SU-DHL-6 (cell line): Measurements from ENCODE around the gene FMO5.

Experiments used
- H2AFZ ChIP-seq: fragments of 200-600 bp; sonication (generic); 2 replicates; pipeline ENCODE4 v1.6.1; 2014; ENCODE audit warnings: low read depth, mild to moderate bottlenecking, moderate library complexity, mixed read lengths, antibody characterized with exemption, low read length; ENCODE audit not compliant: severe bottlenecking
- H3F3A ChIP-seq: fragments of 200-600 bp; shearing (Covaris generic); 2 replicates; pipeline ENCODE4 v1.6.0; 2016; ENCODE audit warnings: antibody characterized with exemption, mild to moderate bottlenecking; ENCODE audit not compliant: insufficient read depth
- H3K27ac ChIP-seq: fragments of 200-600 bp; sonication (generic); 2 replicates; pipeline ENCODE4 v1.5.1; 2016; ENCODE audit warnings: low read depth, mild to moderate bottlenecking, low read length, moderate library complexity, mixed read lengths
- H3K27me3 ChIP-seq: fragments of 200-600 bp; sonication (generic), shearing (Covaris generic); 2 replicates; pipeline ENCODE4 v1.6.0; 2014; ENCODE audit warnings: mild to moderate bottlenecking, low read length
- H3K36me3 ChIP-seq: fragments of 200-600 bp; sonication (generic); 2 replicates; pipeline ENCODE4 v1.6.1; 2014; ENCODE audit warnings: mild to moderate bottlenecking, low read length, mixed read lengths
- H3K4me2 ChIP-seq: fragments of 300-600, 200-600 bp; shearing (Covaris generic), sonication (generic); 2 replicates; pipeline ENCODE4 v1.6.0; 2014; ENCODE audit warnings: low read length, low read depth, mild to moderate bottlenecking; ENCODE audit not compliant: poor library complexity, severe bottlenecking
- H3K4me3 ChIP-seq: fragments of 200-600 bp; sonication (generic); 2 replicates; pipeline ENCODE4 v1.5.1; 2014; ENCODE audit warnings: antibody characterized with exemption, low read length, mild to moderate bottlenecking, mixed read lengths; ENCODE audit not compliant: insufficient read depth, poor library complexity, severe bottlenecking
- H3K79me2 ChIP-seq: fragments of 200-600 bp; sonication (generic); 2 replicates; pipeline ENCODE4 v1.6.1; 2014; ENCODE audit warnings: mild to moderate bottlenecking, low read length, moderate library complexity; ENCODE audit not compliant: insufficient read depth
- H3K9ac ChIP-seq: fragments of 200-600 bp; sonication (generic); 2 replicates; pipeline ENCODE4 v1.7.0; 2014; ENCODE audit warnings: mild to moderate bottlenecking, low read length
- H3K9me2 ChIP-seq: fragments of 200-600 bp; sonication (generic); replicated peaks from 2 replicates; pipeline ENCODE4 v1.6.1; 2014; ENCODE audit warnings: low read length; ENCODE audit not compliant: insufficient read depth
- H3K9me3 ChIP-seq: fragments of 200-600 bp; sonication (generic); 2 replicates; pipeline ENCODE4 v1.6.1; 2014; ENCODE audit warnings: low read length, mixed read lengths; ENCODE audit not compliant: insufficient read depth
- H4K20me1 ChIP-seq: fragments of 200-600 bp; sonication (generic); 2 replicates; pipeline ENCODE4 v1.6.1; 2014; ENCODE audit warnings: low read depth, mild to moderate bottlenecking, antibody characterized with exemption, low read length, moderate library complexity, mixed read lengths
- EZH2phosphoT487 ChIP-seq: fragments of 200-600 bp; sonication (generic), shearing (Covaris generic); conservative IDR thresholded peaks from 2 replicates; pipeline ENCODE4 v1.6.1; 2018; ENCODE audit warnings: mild to moderate bottlenecking, antibody characterized with exemption, low read length, moderate library complexity, mixed read lengths
- TF ChIP-seq, protein P1 (sequence below): fragments of 200-600 bp; sonication (generic); IDR thresholded peaks from one replicate; pipeline ENCODE4 v1.5.1; 2017; ENCODE audit warnings: antibody characterized with exemption, mild to moderate bottlenecking, low read length, moderate library complexity; ENCODE audit not compliant: insufficient read depth, poor library complexity, severe bottlenecking

Gene FMO5

DNA sequence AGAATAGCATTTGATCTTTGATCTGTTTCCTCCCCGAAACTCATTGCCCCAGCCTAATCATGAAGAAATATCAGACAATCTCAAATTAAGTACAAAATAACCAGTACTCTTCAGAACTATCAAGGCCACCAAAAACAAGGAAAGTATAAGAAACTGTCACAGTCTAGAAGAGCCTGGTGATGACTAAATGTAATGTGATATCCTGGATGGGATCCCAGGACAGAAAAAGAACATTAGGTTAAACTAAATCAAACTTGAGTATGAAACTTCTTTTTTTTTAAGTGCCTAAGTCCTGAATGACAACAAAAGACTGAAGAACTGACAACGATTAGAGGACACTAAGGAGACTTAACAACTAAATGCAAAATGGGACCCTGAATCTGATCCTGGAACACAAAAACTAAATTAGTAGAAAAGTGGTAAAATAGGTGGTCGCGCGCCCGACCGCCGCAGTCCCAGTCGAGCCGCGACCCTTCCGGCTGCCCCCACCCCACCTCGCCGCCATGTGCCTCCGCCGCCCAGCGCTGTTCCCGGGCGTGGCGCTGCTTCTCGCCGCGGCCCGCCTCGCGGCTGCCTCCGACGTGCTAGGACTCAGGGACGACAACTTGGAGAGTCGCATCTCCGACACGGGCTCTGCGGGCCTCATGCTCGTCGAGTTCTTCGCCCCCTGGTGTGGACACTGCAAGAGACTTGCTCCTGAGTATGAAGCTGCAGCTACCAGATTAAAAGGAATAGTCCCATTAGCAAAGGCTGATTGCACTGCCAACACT is 47.3 kb downstream of the FMO5 start:
- Histone ChIP-seq H3K9me3 (no peaks in the 10 kb centered on the region), H3F3A (0 out of 2 replicates have a peak, but pooled peaks cover 5% of the 10 kb centered on the region), H4K20me1 (no peaks in the 10 kb centered on the region), H3K36me3 (no peaks in the 10 kb centered on the region), H3K27me3 (no peaks in the 10 kb centered on the region), H3K9me2 (no peaks in the 10 kb centered on the region), H3K79me2 (no peaks in the 10 kb centered on the region), H3K4me2 (no peak overlapping the region), H3K27ac (no peak overlapping the region), H3K9ac (no peak overlapping the region), H2AFZ (no peak overlapping the region), H3K4me3 (no peak overlapping the region)
- TF ChIP-seq, protein P1, sequence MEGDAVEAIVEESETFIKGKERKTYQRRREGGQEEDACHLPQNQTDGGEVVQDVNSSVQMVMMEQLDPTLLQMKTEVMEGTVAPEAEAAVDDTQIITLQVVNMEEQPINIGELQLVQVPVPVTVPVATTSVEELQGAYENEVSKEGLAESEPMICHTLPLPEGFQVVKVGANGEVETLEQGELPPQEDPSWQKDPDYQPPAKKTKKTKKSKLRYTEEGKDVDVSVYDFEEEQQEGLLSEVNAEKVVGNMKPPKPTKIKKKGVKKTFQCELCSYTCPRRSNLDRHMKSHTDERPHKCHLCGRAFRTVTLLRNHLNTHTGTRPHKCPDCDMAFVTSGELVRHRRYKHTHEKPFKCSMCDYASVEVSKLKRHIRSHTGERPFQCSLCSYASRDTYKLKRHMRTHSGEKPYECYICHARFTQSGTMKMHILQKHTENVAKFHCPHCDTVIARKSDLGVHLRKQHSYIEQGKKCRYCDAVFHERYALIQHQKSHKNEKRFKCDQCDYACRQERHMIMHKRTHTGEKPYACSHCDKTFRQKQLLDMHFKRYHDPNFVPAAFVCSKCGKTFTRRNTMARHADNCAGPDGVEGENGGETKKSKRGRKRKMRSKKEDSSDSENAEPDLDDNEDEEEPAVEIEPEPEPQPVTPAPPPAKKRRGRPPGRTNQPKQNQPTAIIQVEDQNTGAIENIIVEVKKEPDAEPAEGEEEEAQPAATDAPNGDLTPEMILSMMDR = no peak
- no peak for TF ChIP-seq EZH2phosphoT487

GRCh38 chr1:147172168-147173016 is 52.7 kb downstream of the FMO5 start, which contains the start of gene PRKAB2:
Gene PRKAB2 (minus strand): TSS chr1:147172470. CDS start chr1:147172144, 326 bp downstream.
- H4K20me1 ChIP-seq = no peaks in the 10 kb centered on the region
- no peaks in the 10 kb centered on the region for H3K9me3 ChIP-seq
- peak within 1 kb of the TSS; percentile 82 for H3K9ac ChIP-seq
- 0 out of 2 replicates have a peak, but pooled peaks cover 5% of the 10 kb centered on the region for H3F3A ChIP-seq
- H3K27ac ChIP-seq = peak within 1 kb of the TSS; percentile 39; the same call in 1 of the 2 replicates
- H3K4me3 ChIP-seq = peak within 1 kb of the TSS; percentile 94
- H3K79me2 ChIP-seq = peaks cover 29% of the 10 kb centered on the region
- H3K4me2 ChIP-seq = peak within 1 kb of the TSS; percentile 85
- H2AFZ ChIP-seq = peak within 1 kb of the TSS; percentile 96
- TF ChIP-seq EZH2phosphoT487 = no peak
- TF ChIP-seq, protein P1 = peak; percentile 72
- no peaks in the 10 kb centered on the region for H3K9me2 ChIP-seq
- no peaks in the 10 kb centered on the region for H3K36me3 ChIP-seq
- H3K27me3 ChIP-seq = no peaks in the 10 kb centered on the region

GRCh38 chr1:147171399-147172167 is 53.6 kb downstream of the FMO5 start:
- H3K9me3 ChIP-seq = no peaks in the 10 kb centered on the region
- H3F3A ChIP-seq = 0 out of 2 replicates have a peak, but pooled peaks cover 5% of the 10 kb centered on the region
- H3K9ac ChIP-seq = peak overlapping the region; percentile 82
- H3K4me3 ChIP-seq = peak overlapping the region; percentile 94
- no peaks in the 10 kb centered on the region for H3K9me2 ChIP-seq
- H2AFZ ChIP-seq = peak overlapping the region; percentile 96
- no peak overlapping the region for H3K27ac ChIP-seq
- peaks cover 29% of the 10 kb centered on the region for H3K79me2 ChIP-seq
- H3K36me3 ChIP-seq = 0 out of 2 replicates have a peak, but pooled peaks cover 4% of the 10 kb centered on the region
- TF ChIP-seq, protein P1 = no peak
- no peak for TF ChIP-seq EZH2phosphoT487
- H4K20me1 ChIP-seq = no peaks in the 10 kb centered on the region
- H3K27me3 ChIP-seq = no peaks in the 10 kb centered on the region
- peak overlapping the region; percentile 85 for H3K4me2 ChIP-seq
